Hematopoietic multipotent progenitor cell treated with erythropoietin and hydrocortisone succinate and interleukin-3 and kit ligand, for 6 days (in vitro differentiated cells): Measurements from ENCODE around the gene RAPGEF6.
A peak's percentile ranks its signal among the peaks of the same experiment; 100 is the strongest.
"Not testable (repeated sequence)": the region's sequence is repeated elsewhere in the genome, so short reads cannot be mapped to it uniquely, and the experiment has no call there.

Experiments
- DNase-seq: peaks from one replicate; pipeline ENCODE4 v3.0.0-alpha.2; 2015

RAPGEF6 gene

GRCh38 chr5:131634996-131635683 is at the start of gene RAPGEF6:
TSS of gene RAPGEF6 (minus strand) at chr5:131635229. CDS start at chr5:131635030, 199 bp downstream.
- peak; percentile 100 for DNase-seq

DNA sequence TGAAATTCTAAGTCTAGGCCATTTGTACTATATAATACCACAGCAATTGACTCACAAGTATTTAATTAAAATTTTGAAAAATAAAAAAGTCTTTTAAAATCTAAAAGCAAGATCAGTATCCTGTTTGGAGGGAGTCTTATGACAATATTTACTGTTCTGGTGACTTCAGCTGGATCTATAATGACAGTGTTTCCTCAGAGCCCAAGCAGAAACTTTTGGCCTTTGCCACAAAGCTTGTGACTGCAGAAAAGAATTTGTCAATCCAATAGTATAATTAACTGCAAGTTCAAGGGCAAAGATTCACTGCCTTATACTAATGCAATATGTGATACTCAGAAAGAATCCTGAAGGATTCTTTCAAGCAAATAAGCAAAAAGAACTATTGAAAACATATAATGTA is 49.6 kb upstream of the RAPGEF6 start:
- no peak for DNase-seq

DNA sequence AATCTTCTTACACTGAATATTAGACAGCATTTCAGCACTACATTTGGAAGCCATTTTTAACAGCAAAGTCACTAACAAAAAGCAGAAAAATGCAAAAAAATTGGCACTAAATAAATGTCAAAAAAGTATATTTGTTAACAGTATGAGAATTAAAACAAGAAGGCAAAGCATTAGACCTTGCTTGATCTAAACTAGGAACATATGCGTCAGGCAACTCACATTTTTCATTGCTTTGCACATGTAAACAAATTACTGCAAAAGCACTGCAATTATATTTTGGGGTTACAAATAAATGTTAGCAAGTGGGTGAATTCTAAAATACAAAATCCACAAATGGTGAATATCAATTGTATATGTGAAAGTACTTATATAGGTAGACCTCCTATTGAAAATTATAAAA is 49.0 kb upstream of the RAPGEF6 start:
- no peak for DNase-seq

DNA sequence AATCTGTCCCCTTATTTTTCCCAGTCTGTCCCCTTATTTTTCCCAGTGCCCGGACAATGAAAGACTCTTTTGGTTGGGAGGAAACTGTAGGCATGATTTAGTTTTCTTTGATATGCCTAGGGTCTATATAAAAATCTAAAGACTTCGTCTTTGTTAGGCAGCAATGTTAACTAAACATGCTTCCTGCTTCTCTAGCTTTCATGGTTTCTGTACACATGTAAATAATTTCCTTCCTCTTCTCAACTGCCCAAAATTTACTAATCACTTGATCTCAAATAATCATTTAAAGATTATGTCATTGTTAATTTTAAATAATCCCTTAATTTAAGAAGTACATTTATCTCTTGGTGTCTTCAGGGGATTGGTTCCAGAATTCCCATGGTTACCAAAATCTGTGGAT is 47.8 kb upstream of the RAPGEF6 start:
- peak; percentile 8 for DNase-seq

DNA sequence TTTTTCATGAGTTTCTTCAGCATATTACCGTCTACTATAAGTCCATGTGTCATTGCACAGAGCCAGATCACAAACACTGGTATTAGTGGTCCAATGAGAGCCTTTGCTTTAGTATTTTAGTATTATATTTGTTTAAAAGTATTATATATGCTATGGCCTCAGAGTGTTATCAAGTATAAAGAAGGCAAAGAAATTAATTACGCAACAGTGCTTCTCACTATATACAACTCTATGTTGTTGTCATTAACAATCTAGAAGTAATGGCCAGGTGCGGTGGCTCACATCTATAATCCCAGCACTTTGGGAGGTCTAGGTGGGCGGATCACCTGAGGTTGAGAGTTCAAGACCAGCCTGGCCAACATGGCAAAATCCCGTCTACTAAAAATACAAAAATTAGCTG is 47.1 kb upstream of the RAPGEF6 start:
- no peak for DNase-seq

DNA sequence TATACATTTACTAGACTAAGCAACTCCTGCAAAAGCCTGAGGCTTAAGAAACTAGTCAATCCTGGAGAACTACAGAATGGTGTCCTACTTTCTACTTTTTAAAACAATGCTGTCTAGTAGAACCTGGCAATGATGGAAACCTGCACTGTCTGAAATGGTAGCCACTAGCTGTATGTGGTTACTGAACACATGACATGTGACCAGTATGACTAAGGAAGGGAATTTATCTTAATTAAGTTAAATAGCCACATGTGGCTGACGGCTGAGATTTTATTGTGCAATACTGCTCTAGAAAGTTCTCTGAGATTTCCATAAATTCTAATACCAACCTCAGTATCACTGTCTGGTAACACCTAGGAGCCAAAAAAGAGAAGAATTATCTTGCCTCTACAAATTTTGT is 44.9 kb upstream of the RAPGEF6 start:
- DNase-seq: peak; percentile 38

DNA sequence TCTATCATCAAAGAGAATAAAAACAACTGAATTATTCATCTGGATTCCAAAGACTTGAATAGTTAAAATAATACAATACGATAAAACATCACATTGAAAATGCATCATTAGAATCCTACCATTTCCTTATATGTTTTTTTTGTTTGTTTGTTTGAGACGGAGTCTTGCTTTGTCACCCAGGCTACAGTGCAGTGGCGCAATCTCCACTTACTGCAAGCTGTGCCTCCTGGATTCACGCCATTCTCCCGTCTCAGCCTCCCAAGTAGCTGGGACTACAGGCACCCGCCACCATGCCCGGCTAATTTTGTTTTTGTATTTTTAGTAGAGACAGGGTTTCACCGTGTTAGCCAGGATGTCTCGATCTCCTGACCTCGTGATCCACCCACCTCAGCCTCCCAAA is 43.2 kb upstream of the RAPGEF6 start:
- DNase-seq: not testable (repeated sequence)

DNA sequence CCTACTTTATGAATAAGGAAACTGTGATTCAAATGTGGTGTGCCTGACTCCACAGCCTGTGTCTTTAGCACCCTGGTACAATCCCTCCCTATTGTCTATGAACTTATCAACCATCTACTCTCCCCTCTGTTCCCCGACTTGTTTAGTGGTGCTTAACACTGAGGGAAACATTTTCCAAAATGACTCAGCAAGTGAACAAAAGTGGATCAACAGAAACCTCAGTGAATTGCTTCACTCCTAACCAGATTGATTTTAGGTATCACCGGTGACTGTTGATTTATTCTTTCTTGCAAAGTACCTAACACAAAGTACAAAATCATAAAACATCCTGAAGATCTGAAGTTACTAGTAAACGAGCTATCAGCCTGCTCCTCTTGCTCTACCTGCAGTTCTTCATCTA is 42.1 kb upstream of the RAPGEF6 start:
- no peak for DNase-seq

- DNase-seq: no peak
Measured at GRCh38 chr5:131672776-131673175, 37.7 kb upstream of the RAPGEF6 start.

DNA sequence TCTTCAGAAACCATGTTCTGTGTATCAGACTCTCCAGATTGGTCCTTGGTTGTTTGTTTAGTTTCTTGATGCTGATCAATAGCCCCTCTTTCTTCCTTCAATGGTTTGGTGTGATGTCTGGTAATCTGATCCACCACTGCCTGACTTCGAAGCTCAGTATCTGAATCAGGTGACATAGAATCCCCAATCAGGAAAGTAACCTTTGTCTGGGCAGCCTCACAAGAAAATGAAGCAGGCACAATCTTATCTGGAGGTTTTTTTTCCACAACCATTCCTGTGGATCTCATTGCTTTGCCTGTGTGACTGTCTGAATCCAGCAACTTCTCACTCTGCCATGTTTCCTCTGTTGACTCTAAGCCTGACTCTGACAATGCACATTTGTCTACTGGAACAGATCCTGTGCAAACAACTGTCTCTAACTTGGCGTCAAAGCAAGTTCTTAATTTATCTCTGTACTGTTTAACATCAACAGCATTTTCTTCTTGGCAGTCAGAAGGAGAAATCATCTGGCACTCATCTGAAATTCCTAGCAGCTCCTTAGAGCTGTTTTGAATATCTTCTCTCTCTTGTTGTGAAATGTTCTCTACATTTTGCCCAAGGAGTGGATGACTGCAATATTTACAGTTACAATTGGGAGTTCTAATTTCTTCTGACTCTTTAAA is 37.1 kb upstream of the RAPGEF6 start:
- no peak for DNase-seq

DNA sequence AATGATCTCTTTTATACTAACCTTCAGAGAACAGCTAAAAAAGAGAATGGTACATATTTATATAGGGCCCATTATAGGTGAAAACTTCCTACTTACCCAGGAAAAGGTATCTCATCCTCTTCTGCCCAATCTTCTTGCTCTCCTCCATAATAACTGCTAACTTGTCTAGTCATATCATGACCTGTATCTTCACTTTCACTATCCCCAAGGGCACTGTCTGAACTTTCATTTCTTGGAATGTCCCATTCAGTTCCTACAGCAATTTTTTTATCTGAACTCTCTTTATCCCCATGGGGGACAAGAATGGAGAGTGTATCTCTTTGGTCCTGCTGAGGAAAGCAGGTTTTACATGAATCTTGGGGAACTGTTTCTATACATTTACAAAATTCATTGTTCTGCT is 36.4 kb upstream of the RAPGEF6 start:
- DNase-seq: no peak

GRCh38 chr5:131664929-131665328 is 29.9 kb upstream of the RAPGEF6 start:
- DNase-seq: no peak

DNA sequence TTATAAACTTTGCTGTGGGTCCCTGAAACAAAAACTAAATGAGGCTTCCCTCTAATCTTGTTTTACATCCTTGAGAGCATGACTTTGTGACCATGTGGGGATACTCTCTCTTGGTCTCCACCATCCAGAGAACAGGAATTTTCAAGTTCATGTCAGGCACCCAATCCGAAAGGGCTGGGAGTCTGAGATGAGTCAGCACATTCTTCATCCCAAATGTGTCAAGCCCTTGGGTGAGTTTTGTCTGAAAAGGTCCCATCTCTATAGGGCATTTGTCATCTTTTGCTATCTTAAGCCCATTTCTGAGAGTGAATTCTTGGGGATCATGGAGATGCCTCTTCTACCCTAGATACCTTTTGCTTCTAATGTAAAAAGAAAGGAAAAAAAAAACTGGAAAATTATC is 26.9 kb upstream of the RAPGEF6 start:
- no peak for DNase-seq

DNA sequence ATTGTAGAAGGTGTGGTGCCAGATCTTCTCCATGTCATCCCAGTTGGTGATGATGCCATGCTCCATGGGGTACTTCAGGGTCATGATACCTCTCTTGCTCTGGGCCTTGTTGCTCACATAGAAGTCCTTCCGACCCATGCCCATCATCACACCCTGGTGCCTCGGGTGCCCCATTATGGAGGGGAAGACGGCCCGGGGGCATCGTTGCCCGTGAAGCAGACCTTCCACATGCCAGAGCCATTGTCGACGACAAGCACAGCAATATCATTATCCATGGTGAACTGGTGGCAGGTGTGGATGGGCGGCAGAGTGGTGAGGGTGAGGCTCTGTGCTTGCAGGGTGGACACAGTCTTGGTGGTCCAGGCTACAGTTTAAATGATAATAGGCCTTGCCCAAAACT is 24.8 kb upstream of the RAPGEF6 start:
- DNase-seq: no peak

GRCh38 chr5:131659290-131659689 is 24.3 kb upstream of the RAPGEF6 start:
- no peak for DNase-seq

DNA sequence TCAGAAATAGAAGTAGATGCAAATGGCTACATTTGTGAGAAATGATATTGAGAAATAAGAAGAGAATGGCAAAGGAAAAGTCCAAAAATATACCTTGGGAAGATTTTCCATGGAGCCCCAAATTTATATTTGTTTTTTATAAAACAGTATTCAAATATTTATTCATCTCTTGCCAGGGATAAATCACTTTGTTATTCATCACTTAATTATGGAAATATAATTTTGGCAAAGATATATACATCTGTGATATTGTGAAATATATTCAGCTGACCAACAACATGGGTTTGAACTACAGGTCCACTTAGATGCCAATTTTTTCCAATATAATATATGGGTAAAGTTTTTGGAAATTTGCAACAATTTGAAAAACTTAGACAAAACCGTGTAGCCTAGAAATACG is 19.7 kb upstream of the RAPGEF6 start:
- DNase-seq: no peak

DNA sequence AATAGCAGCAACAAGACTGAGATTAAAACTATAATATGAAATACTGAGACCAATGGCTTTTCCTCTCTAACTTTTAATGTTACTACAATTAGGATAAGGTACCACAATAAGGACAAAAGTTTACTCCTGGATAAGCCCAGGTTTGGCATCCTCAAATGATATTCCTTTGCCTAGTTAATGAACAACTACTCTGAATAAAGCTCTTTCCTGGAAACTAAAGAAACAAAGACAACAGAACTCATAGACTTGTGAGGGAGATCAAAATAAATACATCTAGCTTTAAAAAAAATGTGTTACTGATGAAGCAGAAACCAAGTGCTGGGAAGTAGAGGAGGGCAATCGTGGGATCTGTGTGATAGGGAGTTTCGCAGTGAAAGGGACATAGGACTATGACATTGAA is 19.3 kb upstream of the RAPGEF6 start:
- DNase-seq: no peak

GRCh38 chr5:131649161-131649560 is 14.1 kb upstream of the RAPGEF6 start:
- no peak for DNase-seq

- DNase-seq: no peak
Measured at GRCh38 chr5:131647048-131647769, 12.2 kb upstream of the RAPGEF6 start.

GRCh38 chr5:131644822-131645221 is 9.8 kb upstream of the RAPGEF6 start:
- DNase-seq: no peak

GRCh38 chr5:131644370-131644769 is 9.3 kb upstream of the RAPGEF6 start:
- DNase-seq: no peak

DNA sequence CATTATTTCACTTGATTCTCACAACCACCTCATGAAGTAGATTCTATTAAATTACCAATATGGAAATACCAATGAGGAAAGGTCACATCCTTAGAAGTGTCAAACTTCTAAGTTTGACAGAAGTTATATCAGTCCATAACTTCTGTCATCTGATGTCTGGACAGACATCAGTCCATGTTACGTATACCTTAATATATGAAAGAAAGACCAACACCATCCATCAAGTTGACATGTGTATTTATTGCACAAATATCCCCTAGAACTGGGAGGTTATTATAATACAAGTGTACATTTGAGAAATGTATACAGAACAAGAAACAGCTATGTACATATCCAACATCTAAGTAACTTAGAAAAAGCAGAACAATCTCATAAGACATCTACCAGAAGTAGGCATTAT is 6.5 kb upstream of the RAPGEF6 start:
- DNase-seq: no peak

DNA sequence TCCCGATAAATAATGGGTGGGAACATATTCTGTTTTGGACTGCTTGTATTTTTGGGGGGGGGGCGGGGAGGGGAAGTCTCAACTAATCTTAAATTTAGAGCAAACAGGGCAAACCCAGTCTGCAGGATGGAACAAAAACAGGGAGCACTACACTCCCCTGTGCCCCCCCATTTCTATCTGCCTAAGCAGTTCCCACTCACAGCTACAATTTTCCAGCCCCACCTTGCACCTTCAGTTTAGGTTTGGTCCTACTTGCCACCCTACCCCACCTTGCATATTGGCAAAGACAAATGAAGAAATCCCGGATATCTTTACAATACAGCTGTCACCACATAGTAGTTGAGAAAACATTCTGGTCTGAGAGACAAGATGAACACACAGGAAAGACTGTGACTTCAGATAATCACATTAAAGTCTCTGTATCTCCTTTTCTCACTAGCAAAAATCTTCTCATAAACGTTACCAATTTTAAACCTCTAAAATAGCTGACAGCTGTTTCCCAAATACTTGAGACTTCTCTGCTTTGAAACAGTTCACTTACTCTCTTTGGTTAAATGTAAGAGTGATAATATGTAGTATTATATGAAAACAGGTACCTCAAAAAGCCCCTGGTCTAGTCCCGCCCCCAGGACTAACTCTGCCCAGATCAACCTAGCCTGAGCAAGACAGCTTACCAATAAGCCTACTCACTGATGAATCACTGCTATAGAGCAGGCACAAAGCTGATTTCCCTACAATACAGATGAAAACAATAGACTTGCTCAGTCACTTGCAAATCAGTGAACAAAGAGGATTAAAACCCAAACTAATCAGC is 5.2 kb upstream of the RAPGEF6 start:
- peak; percentile 88 for DNase-seq
